ENCODE data around the gene FAM136A.
"Not testable (repeated sequence)": the region's sequence is repeated elsewhere in the genome, so short reads cannot be mapped to it uniquely, and the experiment has no call there.

Gene FAM136A

DNA sequence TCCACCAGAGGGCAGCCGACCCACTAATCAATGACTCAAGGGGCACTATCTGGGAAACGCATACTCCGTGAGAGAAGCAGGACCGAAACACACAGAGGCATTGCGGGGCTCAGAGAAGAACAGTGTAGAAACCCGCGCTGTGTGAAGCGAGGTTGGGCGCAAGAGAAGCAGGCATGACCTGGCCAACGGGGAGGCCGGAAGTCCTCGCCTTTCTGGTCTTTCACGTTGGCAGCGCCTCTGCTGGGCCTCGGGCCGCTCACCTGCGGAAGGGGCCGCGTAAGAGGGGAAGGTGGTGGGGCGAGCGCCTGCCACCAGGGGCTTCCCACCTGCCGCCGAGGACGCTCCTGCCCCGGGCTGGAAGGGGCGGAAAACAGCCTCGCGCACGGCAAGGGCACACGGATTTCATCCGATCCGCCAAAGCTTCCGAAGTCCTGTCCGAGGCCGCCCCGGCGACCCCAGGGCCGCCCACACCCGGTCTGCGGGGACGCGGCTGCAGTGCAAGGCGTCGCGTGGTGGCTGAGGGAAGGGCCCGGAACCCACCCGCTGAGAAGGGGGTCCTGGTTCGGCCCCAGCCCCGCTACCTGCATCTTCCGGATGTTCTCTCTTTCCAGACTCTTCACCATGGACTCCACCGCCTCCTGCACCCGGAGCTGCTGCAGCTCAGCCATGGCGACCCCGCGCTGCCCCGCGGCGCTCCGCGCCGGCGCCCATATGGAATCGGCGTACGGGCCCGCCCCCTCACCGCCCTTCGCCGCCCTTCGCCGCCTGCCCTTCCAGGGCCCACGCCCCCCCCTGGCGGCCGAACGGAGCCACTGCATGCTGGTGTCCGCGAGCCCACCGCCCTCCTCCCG lies at the start of gene FAM136A:
Gene FAM136A, minus strand, starts transcription at position 724 of the 851 bp plus-strand sequence. Its CDS starts 56 bp downstream, at position 668.
- peak; percentile 52 for DNase-seq (ENCODE audit: low read depth)

DNA sequence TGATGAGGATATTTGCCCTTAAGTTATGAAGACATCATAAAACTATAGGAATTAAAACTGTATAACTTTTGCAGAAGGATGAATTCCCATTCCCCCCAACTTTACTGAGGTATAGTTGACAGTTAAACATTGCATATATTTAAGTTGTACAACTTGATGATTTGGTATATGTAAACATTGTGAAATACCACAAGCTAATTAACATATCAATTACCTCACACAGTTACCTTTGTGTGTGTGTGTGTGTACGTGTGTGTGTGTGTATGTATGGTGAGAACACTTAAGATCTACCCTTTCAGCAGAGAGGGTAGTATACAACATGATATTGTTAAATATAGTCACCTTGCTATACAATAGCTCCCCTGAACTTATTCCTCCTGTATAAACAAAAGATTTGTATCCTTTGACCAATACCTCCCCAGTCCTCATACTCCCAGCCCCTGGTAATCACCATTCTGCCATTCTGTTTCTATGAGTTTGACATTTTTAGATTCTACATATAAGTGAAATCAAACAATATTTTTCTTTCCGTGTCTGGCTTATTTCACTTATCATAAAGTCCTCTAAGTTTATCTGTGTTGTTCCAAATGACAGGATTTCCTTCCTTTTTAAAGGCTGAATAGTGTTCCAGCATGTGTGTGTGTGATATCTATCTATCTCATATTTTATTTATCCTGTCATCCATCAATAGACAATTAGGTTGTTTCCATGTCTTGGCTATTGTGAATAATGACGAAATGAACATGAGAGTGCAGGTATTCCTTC lies 48.2 kb upstream of the FAM136A start:
- no peak for DNase-seq (ENCODE audit: low read depth)

DNA sequence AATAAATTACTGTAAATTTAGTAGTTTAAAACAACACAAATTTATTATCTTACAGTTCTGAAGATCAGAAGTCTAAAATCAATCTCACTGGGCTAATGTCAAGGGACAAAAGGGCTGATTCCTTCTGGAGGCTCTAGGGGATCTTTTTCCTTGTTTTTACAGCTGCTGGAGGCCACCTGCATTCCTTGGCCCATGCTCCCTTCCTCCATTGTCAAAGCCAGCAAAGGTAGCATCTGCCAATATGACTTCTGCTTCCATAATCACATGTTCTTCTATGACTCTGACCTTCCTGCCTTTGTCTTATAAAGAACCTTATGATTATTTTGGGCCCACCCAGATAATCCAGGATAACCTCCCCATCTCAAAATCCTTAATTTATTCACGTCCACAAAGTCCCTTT lies 46.0 kb upstream of the FAM136A start:
- no peak for DNase-seq (ENCODE audit: low read depth)

DNA sequence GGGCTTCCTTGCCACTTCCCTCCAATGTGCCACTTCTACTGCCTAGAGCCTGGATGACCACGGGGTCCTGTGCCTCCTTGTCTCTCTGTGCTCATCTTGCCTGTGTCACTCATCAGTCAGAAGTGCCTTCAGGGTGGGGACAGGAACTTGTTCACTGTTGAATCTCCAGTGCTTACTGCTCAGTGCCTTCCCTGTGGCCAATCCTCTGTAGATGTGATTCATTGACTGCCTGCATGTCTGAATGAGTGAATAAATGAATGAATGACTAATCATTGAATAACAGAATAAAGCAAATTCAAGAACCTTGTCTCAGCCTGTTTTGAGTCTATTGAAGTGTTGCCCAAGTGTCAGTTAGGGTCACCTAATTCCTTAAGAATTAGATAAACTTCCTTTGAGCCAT lies 42.3 kb upstream of the FAM136A start:
- DNase-seq (ENCODE audit: low read depth) = no peak

DNA sequence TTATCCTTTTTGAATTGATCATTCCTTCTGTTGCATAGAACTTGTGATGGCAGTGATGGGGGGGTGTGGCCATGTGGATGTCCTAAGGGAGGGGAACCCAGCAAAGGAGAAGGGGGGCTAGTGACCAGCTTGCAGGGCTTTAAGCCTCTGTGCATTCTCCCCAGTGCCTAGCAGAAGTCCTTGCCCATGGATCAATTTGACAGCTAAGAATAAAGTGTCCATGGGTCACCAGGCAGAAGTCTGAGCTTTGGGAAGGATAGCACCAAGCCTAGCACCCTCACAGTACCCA lies 39.6 kb upstream of the FAM136A start:
- DNase-seq (ENCODE audit: low read depth) = no peak

DNA sequence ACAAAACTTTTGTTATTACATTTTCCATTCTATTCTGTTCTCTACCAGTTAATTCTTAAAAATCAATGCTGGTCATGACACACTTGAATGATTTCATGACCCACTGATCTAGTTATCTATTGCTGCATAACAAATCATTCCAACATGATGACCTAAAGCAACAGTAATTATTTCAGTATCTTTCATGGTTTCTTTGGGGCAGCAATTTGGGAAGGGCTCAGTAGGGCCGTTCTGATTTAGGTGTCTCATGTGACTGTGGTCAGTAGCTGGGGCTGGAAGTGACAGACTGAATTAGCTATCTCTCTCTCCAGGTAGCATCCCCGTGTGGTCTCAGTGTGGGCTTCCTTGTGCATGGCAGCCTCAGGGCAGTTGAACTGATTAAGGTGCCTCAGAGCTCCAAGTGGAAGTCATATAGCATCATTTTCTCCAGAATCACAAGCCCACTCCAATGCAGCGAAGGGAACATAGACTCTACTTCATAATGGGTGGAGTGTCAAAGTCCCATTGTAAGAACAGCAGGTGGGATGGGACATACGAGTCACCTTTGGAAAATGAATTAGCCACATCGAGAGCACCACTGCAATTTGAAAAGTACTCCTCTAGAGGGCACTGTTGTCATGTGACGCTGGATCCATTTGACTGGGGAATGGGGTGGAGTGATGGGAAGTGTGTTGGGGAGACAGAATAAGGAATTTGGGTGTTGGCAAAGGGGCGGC lies 39.1 kb upstream of the FAM136A start:
- DNase-seq (ENCODE audit: low read depth) = peak; percentile 21

DNA sequence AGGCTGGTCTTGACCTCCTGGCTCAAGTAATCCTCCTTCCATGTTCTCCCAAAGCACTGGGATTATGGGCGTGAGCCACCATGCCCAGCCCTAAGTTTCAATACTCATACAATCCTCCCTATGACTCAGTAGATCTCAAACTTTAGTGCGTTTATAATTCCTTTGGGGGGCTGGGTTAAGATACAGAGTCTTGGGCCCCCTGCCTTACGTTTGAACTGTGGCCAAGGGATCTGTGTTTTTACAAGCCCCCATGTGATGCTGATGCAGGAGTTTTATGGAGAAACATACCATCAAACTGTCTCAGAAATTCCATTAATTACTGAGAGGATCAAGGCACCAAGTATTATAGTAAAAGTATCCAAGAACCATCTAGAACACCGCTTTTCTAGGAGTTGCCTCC lies 38.2 kb upstream of the FAM136A start:
- no peak for DNase-seq (ENCODE audit: low read depth)

DNA sequence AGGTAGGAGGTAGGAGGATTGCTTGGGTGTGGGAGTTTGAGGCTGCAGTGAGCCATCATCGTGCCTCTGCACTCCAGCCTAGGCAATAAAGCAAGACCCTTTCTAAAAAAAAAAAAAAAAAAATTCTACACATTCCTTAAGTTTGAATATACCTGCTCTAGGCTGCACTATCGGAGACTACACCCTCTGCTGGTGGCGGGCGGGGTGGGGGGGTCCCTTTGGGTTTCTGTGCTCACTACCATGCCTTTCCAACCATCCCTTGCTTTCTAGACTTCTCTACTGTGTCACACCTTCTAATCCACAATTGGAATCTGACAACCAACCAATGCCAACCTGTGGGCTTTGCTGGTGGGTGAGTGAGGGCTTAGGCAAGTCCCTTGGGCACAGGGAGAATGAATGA lies 34.7 kb upstream of the FAM136A start:
- DNase-seq (ENCODE audit: low read depth) = no peak

DNA sequence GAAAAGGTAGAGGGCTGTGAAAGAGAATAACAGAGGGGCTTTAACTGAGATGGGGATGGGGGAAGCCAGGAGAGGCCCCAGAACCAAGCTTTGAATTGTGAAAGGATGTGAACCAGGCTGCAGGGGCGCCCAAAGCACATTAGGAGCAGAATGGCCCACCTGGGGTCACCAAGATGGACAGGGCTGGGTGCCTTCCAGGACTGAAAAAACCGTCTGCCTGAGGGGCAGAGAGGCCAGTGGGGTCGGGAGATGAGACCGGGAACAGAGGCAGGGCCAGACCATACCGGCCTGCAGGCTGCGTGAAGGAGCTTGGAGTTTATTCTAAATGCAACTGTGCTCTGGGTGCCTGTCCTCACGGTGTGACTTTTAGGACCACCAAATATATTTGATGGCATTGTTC lies 29.1 kb upstream of the FAM136A start:
- no peak for DNase-seq (ENCODE audit: low read depth)

DNA sequence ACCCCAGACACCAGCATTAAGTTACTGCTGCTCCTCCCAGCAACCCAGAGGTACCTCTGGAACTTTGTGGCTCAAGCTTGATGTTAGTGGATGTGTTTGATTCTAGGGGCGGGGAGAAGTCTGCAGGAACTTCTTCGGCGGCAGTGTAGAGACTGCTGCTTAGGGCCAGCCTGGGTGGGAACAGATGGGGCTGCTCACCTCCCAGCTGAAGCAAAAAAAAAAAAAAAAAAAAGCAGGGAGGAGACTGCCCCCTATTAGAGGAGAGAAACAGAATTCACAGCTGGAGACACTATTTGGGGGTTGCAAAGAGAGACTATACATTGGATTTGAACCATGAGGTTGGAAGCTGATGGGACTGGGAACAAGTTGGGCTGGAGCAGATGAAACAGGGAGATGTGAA lies 28.6 kb upstream of the FAM136A start:
- DNase-seq (ENCODE audit: low read depth) = no peak

DNA sequence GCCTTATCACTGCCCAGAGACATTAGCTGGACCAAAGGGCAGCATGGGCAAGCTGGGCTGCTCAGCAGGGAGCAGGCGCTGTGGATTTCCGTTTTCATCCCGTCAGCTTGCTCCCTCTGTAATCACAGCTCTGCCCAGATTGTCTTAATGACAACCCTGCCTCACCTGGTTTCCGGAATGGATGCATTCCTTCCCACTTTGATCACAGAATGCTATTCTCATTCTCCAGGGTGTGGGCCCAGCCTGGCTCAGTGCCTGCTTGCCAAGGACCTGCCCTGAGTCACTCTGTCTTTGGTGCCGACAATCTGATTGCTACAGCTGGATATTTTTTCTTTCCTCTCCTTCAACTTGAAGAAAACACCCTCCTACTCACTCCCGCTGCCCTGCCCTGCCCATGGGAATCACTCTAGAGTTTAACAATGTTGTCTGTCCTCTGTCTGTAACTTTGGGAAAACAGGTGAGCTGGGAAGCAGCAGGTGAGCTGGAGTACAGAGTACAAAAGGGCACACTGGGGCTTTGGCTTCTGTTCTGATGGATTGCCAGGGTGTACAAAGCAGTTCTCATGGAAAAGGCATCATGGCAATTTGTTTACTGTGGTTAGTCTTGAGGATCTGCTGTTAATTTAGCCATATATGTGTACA lies 27.2 kb upstream of the FAM136A start:
- DNase-seq (ENCODE audit: low read depth) = no peak

DNA sequence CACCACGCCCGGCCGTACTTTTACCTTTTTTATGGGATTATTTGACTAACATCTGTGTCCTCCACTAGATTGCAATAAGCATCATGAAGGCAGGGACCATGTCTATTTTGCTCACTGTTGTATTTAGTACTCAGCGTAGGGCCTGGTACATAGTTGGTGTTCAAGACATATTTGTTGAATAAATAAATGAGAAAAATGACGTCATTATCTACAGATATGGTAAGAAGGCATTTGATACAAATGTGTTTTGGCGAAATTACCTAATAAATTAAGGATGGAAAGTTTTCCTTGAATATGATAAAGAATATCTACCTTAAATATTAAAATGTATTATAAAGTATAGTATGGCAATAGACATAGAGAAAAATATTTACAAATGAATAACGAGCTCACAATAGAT lies 24.0 kb upstream of the FAM136A start:
- no peak for DNase-seq (ENCODE audit: low read depth)

DNA sequence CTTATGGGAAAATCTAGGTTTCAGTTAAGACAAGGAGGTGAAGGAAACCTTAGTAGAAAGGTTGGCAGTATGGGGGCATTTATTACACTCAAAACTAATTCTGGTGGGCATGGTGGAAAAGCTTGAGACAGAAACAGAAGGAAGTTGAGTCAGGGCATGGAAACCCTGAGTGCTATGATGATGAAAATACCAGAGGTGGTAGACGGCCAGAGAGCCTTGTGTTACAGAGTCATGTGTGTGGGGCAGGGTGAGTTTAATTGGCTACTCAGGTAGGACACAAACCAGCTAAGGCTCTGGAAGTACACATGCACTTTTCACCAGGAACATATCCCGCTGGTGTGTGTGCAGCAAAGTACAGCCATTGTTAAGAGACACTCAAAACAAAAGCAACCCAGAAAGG lies 20.7 kb upstream of the FAM136A start:
- no peak for DNase-seq (ENCODE audit: low read depth)

DNA sequence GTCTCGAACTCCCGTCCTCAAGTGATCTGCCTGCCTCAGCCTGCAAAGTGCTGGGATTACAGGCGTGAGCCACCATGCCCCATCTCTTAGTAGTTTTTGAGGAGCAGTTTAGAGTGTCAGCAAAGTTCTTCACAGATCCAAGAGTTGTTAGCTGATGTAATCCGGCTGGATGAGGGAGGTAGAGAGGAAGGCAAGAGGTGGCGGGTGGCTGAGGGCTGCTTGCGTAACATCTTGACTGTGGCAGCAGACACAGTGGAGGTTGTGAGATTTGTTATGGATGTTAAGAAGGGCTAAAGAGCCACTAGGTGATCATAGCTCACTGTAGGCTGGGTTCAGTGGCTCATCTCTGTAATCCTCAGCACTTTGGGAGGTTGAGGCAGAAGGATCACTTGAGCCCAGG lies 19.5 kb upstream of the FAM136A start:
- DNase-seq (ENCODE audit: low read depth) = peak; percentile 9

DNA sequence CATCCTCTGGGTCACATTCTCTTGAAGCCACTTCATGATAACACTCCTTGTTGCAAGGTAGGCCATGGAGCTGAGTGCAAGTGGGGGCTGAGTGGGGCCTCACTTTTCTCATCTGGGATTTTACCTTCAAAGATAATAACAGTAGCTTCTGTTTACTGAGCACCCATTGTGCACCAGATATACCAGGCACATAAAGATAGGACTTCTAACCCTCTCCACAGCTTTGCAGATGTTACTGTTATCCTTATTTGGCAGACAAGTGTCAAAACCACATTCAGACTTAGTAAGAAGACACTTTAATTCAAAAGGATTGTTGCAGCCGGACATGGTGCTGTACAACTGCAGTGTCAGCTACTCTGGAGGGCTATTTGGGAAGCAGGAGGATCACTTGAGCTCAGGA lies 12.8 kb upstream of the FAM136A start:
- no peak for DNase-seq (ENCODE audit: low read depth)

DNA sequence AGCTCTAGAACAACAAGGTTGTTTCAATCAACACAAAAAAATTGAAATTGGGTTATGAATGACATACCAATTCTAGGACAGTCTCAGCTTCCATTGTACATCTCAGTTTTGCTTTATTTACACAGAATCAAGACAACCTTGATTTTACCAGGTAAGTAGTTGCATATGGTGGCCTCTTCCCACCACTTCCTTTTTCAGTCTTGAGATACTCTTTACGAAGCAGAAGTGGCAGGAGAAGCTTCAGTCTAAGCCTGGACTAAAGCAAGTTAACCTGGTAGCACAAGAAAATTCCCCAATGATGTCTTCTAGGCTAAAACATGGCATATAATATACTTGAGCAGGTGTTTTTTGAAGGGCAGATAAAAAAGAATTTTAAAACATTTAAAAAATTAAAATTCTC lies 10.7 kb upstream of the FAM136A start:
- no peak for DNase-seq (ENCODE audit: low read depth)

DNA sequence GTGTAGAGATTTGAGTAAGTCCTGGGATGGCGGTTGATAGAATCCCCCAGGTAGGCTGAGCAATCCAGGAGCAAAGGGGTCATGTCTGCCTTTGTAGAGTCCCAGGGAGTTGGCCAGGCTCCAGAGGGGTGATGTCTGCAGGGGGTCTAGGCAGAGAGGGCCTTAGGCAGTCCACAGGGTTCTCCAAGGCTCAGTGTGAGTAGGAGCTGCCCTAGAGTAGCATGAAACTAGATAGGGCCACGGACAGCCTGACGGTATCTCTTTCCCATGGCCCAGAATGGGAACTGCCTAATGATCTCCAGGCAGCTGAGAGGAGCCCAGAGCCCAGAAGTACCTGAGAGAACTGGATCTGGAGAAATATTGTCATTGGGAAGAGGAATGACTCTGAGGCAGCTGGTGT lies 9.0 kb upstream of the FAM136A start:
- no peak for DNase-seq (ENCODE audit: low read depth)

DNA sequence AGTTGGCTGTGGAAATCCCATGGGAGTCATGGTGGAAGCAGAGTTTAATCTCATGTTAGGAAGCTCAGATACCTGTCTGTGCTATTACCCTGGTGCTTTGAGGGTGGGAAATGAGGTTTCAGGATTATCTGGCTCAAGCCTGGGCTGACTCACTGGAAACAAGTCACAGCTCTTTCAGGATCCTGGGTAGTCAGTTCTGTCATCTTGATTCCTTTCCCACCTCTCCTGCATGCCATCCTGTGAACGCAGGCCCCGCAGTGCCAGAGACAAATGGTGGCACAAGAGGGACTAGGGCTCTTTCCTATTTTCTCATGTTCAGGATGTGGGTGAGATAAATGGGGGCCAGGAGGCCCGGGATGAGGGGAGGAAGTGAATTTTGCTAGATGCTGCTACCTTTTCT lies 3.7 kb upstream of the FAM136A start:
- no peak for DNase-seq (ENCODE audit: low read depth)

DNA sequence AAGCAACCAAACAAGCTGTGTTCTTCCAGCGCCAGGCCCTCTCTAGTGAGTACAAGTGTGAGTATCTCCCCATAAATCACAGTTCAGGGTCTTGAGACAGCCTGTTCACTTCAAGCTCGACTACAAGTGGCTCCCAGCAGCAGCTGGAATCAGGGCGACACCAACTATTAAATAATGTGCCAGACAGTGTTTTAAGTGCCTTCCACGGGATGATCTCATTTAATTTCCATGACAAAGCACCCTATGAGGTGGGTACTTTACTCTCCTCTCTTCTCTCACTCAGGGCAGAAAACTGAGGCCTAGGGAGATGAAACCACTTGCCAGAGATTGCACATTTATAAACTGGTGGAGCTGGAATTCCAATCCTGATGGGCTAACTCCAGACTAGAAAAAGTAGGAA lies 2.6 kb upstream of the FAM136A start:
- DNase-seq (ENCODE audit: low read depth) = no peak

DNA sequence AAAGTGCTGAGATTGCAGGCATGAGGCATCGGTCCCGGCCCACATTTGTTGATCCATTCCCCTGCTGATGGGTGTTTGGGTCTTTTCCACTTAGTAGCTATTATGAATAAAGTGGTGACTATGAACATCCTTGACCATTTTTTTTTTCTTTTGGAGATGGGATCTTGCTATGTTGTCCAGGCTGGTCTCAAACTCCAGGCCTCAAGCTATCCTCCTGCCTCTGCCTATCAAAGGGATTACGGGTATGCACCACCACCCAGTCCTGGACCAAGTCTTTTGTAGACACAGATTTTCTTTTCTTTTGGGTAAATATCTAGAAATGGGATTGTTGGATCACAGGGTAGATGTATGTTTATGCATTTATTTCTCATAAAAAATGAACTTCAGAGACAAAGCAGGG lies 1.3 kb upstream of the FAM136A start:
- DNase-seq (ENCODE audit: low read depth) = no peak

DNA sequence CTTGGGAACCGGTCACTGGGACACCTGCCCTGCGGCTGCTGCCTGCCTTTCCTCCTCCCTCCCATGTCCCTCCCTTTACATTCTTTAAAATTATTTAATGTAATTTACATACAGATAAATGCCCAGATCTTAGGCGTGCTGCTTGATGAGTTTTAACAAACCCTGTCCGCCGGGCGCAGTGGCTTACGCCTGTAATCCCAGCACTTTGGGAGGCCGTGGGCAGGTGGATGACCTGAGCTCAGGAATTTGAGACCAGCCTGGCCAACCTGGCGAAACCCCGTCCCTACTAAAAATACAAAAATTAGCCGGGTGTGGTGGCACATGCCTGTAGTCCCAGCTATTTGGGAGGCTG lies 304 bp upstream of the FAM136A start:
- not testable (repeated sequence) for DNase-seq (ENCODE audit: low read depth)

DNA sequence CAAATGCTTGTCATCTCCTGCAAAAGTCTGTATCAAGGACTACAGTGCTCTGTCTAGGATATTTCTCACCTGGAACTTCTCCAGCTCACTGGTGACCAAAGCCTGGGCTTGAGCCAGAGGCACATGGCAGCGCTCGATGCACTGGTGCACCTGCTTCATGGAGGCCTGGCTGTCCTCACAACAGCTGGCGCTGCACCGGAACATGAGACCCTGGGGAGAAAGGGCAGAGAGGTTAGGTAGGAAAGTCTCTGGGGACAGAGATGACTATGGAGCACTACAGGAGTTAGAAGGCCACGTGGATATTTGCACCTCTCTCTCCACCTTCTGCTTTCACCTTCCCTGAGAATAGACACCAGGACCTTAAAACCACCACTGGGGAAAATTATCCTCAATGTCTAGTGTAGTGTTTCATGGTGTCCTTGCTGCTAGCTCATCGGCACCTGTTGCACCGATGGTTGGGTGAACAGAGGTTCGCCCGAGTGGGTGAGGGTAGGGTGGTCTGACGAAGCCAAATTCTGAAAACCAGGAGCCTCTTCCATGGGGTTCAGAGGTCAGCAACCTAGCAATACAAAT lies 1.0 kb downstream of the FAM136A start:
- DNase-seq (ENCODE audit: low read depth) = no peak
